Measurements from ENCODE around the gene FBXW11. TPM values are rescaled to one million over a fixed set of nuclear protein-coding genes. Genes with fewer than 3 reads are reported as not detected.
A peak's percentile ranks its signal among the peaks of the same experiment; 100 is the strongest.

The FBXW11 gene
- total RNA-seq (78.9 and 98.0 TPM in 2 replicates), polyA plus RNA-seq (59.0 and 82.3 TPM in 2 replicates)

DNA sequence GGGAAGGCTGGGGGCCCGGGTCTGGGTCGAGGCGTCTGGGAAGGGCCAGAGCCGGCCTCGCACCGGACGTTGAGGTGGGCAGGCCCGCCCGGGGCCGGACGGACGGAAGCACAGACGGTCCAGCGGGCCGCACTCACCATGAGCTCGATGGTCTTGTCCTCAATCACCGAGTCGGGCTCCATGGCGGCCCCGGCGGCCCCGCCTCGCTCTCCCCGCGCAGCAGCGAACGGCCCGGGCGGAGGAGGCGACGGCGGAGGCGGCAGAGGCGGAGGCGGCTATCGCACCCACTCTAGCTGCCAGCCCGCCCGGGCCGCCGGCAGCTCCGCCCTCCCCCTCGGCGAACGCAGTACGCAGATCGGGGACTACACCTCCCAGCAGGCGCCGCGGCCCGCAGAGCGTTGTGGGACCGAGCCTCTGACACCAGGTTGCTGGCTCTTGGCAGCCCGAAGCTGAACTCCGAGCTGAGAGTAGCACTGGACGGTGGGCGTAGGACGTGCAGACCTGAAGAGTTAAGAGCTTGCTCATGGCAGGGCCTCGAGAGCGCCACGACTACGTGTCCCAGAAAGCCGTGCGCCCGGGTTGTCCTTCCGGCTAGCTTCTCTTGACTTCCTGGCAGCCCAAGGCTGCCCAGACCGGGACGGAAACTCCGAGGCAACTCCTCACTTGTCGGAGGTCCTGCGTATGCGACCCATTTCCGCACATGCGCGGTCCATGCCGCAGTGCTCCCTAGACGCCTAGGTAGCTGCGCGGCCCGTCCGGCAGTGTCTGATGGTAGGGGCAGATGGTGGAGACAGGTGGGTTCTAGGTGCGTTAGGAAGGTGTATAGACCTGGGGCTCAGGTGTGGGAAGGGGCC is at the start of gene FBXW11:
TSS of gene FBXW11 (minus strand) at position 318 of the 854 bp plus-strand sequence. CDS start at position 182, 136 bp downstream.
- peak; percentile 97 for DNase-seq (ENCODE audit: low read depth in 1 of 2, low spot score in 1 of 2)

GRCh38 chr5:172055996-172056395 is 49.6 kb upstream of the FBXW11 start:
- H3K36me3 ChIP-seq: peaks cover 2% of the 10 kb centered on the region
- no peaks in the 10 kb centered on the region for H3K4me1 ChIP-seq (ENCODE audit: low read depth)
- DNase-seq (ENCODE audit: low read depth in 1 of 2, low spot score in 1 of 2): no peak
- H3K27ac ChIP-seq: no peak overlapping the region
- no peaks in the 10 kb centered on the region for H3K9me3 ChIP-seq (ENCODE audit: low read depth)
- H3K27me3 ChIP-seq: no peaks in the 10 kb centered on the region
- TF ChIP-seq, protein P1, sequence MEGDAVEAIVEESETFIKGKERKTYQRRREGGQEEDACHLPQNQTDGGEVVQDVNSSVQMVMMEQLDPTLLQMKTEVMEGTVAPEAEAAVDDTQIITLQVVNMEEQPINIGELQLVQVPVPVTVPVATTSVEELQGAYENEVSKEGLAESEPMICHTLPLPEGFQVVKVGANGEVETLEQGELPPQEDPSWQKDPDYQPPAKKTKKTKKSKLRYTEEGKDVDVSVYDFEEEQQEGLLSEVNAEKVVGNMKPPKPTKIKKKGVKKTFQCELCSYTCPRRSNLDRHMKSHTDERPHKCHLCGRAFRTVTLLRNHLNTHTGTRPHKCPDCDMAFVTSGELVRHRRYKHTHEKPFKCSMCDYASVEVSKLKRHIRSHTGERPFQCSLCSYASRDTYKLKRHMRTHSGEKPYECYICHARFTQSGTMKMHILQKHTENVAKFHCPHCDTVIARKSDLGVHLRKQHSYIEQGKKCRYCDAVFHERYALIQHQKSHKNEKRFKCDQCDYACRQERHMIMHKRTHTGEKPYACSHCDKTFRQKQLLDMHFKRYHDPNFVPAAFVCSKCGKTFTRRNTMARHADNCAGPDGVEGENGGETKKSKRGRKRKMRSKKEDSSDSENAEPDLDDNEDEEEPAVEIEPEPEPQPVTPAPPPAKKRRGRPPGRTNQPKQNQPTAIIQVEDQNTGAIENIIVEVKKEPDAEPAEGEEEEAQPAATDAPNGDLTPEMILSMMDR (IDR thresholded peaks at IDR 0.05; ENCODE audit: low read depth, low read length): no peak
- no peak overlapping the region for H3K4me3 ChIP-seq

More for the DNA sequence above, at the start of gene FBXW11:
- Histone ChIP-seq H3K27me3 (no peaks in the 10 kb centered on the region), H3K9me3 (ENCODE audit: low read depth) (no peaks in the 10 kb centered on the region), H3K36me3 (no peaks in the 10 kb centered on the region), H3K4me3 (peak within 1 kb of the TSS; percentile 90), H3K4me1 (ENCODE audit: low read depth) (peaks cover 25% of the 10 kb centered on the region), H3K27ac (peak within 1 kb of the TSS; percentile 96)
- TF ChIP-seq, protein P1 (IDR thresholded peaks at IDR 0.05; ENCODE audit: low read depth, low read length): no peak

- TF ChIP-seq, protein P1 (IDR thresholded peaks at IDR 0.05; ENCODE audit: low read depth, low read length): no peak
- H3K9me3 ChIP-seq (ENCODE audit: low read depth): no peaks in the 10 kb centered on the region
- H3K4me1 ChIP-seq (ENCODE audit: low read depth): no peaks in the 10 kb centered on the region
- H3K4me3 ChIP-seq: no peak overlapping the region
- peaks cover 2% of the 10 kb centered on the region for H3K36me3 ChIP-seq
- no peak for DNase-seq (ENCODE audit: low read depth in 1 of 2, low spot score in 1 of 2)
- no peak overlapping the region for H3K27ac ChIP-seq
- H3K27me3 ChIP-seq: no peaks in the 10 kb centered on the region
These were observed 49.0 kb upstream of the FBXW11 start for GRCh38 chr5:172055421-172055820.

DNA sequence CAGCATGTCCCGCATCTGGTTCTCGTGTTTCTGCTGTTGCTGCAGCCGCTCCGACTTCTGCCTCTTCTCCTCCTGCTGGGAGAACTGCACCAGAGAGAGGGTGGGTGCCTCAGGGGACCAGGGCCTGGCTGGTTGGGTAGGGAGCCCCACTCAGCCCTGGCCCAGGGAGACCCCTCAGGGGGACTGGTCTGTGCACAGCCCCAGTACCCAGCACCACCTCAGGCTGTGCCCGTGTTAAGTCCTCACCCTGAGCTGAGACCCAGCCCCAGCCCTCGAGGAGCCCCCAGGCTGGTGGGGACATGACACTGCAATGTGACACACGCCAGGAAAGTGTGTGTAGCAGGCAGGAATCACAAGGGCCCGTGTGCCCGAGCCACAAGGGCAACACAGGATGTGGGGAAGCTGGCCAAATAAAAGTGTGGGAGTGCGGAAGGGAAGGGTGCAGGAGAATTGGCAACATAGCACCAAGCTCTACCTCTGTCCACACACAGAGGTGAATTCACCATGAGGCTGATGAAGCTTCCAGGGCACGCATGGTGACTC is 48.2 kb upstream of the FBXW11 start:
- TF ChIP-seq, protein P1 (IDR thresholded peaks at IDR 0.05; ENCODE audit: low read depth, low read length): no peak
- Histone ChIP-seq H3K27ac (no peak overlapping the region), H3K9me3 (ENCODE audit: low read depth) (no peaks in the 10 kb centered on the region), H3K36me3 (no peaks in the 10 kb centered on the region), H3K4me1 (ENCODE audit: low read depth) (no peaks in the 10 kb centered on the region), H3K4me3 (no peak overlapping the region), H3K27me3 (no peaks in the 10 kb centered on the region)
- DNase-seq (ENCODE audit: low read depth in 1 of 2, low spot score in 1 of 2): no peak

DNA sequence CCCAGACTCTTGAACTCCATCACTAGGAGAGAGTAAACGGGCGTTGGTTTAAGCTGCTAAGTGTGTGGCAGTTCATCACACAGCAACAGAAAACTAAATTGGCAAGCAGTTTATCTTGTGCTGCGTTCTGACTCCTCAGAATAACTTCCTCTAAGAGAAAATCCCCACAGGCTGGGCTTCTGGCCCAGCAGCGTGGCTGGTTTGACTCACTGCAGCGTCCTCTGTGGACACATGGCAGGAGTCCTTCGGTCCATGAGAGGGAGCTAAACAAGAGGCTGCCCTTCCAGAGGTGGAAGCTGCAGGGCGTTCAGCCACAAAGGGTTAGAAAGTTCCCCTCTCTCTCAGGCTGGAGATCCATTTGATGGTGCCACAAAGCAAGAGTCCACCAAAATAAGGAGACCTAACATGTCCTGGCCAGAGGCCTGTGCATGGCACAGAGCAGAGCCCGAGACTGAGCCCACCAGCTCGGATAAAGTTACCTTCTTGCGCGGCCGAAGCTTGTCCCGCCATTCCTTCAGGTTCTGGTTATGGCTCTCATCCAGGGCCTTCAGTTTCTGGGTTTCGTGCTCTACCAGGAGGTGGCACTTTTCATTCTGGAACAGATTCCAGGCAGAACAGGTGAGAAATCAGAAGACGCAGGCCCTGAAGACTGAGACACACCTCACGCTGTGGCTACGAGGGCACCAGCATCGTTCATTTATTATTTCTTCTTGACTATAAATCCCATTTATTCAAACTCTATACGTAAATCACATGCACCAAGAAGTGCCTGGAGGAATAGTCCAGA is 46.2 kb upstream of the FBXW11 start:
- Histone ChIP-seq H3K9me3 (ENCODE audit: low read depth) (no peaks in the 10 kb centered on the region), H3K4me1 (ENCODE audit: low read depth) (no peaks in the 10 kb centered on the region), H3K27me3 (no peaks in the 10 kb centered on the region), H3K27ac (peak overlapping the region; percentile 17), H3K36me3 (no peaks in the 10 kb centered on the region), H3K4me3 (no peak overlapping the region)
- TF ChIP-seq, protein P1 (IDR thresholded peaks at IDR 0.05; ENCODE audit: low read depth, low read length): peak; percentile 66
- peak; percentile 18 to 96 for DNase-seq (ENCODE audit: low read depth in 1 of 2, low spot score in 1 of 2)
